NCI-H82 treated with DMSO at 0.1 percent for 48 hours (cell line): ENCODE measurements around the gene RPS6KA3.
"Not testable (repeated sequence)": the region's sequence is repeated elsewhere in the genome, so short reads cannot be mapped to it uniquely, and the experiment has no call there.

Experiments used
- DNase-seq: peaks from one replicate; lab custom pipeline; 2025; ENCODE audit not compliant: unreplicated experiment; lab: John Stamatoyannopoulos, UW

The RPS6KA3 gene

GRCh38 chrX:20224814-20225487, 41.8 kb downstream of the RPS6KA3 start:
- DNase-seq, result no peak

- DNase-seq, result no peak
Observed at GRCh38 chrX:20221902-20222301, 44.8 kb downstream of the RPS6KA3 start.

GRCh38 chrX:20218836-20219505, 47.7 kb downstream of the RPS6KA3 start:
- DNase-seq, result no peak

- no peak for DNase-seq
Observed at GRCh38 chrX:20217906-20218305, 48.8 kb downstream of the RPS6KA3 start.

GRCh38 chrX:20217271-20217670, 49.4 kb downstream of the RPS6KA3 start:
- DNase-seq, result no peak

- DNase-seq, result no peak
Observed at GRCh38 chrX:20215565-20215964, 51.1 kb downstream of the RPS6KA3 start.

GRCh38 chrX:20212486-20213089, 54.1 kb downstream of the RPS6KA3 start:
- DNase-seq, result no peak

- no peak for DNase-seq
Observed at GRCh38 chrX:20211261-20211786, 55.4 kb downstream of the RPS6KA3 start.

- DNase-seq, result no peak
Observed at GRCh38 chrX:20205927-20206708, 60.6 kb downstream of the RPS6KA3 start.

GRCh38 chrX:20204351-20204750, 62.4 kb downstream of the RPS6KA3 start:
- DNase-seq, result no peak

- DNase-seq, result no peak
Observed at GRCh38 chrX:20197641-20198210, 69.0 kb downstream of the RPS6KA3 start.

GRCh38 chrX:20189171-20189570, 77.5 kb downstream of the RPS6KA3 start:
- DNase-seq, result no peak

- DNase-seq, result no peak
Observed at GRCh38 chrX:20181598-20182329, 84.9 kb downstream of the RPS6KA3 start.

- DNase-seq, result no peak
Observed at GRCh38 chrX:20177093-20177492, 89.6 kb downstream of the RPS6KA3 start.

GRCh38 chrX:20173856-20174255, 92.9 kb downstream of the RPS6KA3 start:
- no peak for DNase-seq

- no peak for DNase-seq
Observed at GRCh38 chrX:20173313-20173712, 93.4 kb downstream of the RPS6KA3 start.

- DNase-seq, result no peak
Observed at GRCh38 chrX:20171887-20172286, 94.8 kb downstream of the RPS6KA3 start.

GRCh38 chrX:20162516-20162915, 104.2 kb downstream of the RPS6KA3 start:
- DNase-seq, result not testable (repeated sequence)

- DNase-seq, result no peak
Observed at GRCh38 chrX:20159797-20160385, 106.8 kb downstream of the RPS6KA3 start.

- DNase-seq, result no peak
Observed at GRCh38 chrX:20151689-20152088, 115.0 kb downstream of the RPS6KA3 start.
